ENCODE results near the gene ZBTB20.

ZBTB20 gene

DNA sequence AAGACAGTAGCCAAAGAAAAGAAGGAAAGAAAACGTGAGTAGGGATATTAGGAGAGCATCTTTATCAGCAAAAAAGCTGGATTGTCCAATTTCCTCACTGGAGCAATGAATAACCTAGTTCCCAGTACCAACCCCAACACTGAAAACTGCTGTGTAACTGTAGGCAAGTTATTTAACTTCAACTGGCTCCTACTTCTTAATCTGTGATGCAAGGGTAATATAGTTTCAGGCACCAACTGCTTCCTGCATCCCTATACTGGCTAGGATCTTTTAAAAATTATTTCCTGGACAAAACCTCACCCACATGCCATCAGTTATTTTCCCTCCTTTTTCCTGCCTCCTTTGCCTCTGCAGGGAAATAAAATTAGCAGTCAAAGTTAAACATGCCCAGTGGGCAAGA is 59.6 kb downstream of the ZBTB20 start:
- no peak for DNase-seq

DNA sequence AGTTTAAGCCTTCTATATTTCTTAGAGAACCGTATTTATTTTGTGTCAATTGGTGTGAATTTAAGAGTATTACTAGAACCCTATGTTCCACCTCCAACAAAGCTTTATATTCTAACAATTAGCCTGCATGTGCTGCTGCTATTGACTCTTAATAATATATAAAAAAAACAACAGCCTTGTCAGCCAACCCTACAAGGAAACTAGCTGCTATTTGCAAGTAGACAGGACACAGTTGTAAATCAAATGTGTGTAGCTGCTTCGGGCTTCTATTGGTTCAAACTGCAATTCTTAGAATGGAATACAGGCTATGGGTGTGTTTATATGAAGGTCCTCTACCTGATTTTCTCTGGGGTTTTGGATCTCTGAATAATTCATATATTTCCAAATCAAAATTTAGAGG is 60.7 kb downstream of the ZBTB20 start:
- no peak for DNase-seq

DNA sequence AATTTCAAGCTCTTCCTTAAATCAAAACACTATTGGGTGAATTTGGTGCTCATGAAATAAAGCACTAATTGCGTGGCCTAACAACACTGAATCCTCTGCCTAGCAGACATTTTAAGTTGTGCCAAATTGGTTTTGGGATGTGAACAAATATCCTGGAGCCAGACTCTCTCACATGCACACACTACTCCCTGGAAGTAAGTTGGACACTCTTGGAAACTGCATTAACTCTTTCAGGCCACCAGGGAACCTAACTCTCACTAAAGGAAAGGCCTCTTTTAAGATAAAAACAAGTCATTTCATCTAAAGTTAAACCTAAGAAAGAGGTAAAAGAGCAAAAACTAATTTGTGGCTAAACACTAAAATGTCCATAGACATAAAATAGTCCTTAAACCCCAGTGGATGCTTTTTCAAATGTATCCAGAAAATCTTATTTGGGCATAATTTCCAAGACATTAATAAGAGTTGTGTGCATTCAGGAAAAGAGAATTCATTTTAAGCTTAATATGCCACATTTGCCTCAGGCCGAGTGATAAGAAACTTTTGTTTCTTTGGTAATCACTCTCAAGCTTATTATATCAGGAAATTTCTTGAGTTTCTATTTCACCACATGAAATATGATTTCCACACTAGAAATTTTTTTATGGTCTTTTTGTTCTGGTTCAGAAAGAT is 61.8 kb downstream of the ZBTB20 start:
- DNase-seq: peak; percentile 51

DNA sequence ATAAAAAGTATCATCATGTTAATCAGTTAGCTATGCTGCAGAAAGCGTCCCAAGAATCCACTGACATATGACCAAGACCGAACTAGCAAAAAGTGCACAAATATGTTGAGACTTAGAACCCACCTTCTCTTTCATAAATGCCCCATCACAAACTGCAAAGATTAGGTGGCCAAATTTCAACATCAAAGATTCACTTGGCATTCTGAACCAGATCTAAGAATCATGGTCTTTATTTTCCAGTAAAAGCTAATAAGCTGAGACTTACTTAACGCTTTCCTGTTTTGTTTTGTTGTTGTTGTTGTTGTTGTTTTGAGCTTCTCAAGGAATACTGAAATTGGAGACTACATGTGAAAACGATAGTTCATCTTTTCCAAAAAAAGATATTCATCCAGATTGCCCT is 62.4 kb downstream of the ZBTB20 start:
- DNase-seq: no peak

DNA sequence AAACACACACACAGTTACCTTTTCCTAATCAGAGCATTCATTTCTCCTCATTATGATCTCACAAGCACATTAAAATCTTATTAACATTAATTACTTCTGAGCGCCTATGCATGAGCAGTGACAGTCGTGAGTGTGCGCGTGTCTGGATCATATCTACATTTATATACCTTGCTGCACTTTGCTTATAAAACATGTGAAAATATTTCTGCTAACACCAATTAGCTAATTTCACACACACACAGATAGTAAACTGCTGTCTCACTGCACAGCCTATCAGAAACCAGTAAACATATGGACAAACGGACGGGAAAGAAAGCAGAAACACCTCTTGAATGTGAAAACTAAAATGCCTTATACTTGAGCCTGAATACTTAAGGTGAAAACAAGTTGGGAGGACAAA is 64.8 kb downstream of the ZBTB20 start:
- DNase-seq: peak; percentile 44

DNA sequence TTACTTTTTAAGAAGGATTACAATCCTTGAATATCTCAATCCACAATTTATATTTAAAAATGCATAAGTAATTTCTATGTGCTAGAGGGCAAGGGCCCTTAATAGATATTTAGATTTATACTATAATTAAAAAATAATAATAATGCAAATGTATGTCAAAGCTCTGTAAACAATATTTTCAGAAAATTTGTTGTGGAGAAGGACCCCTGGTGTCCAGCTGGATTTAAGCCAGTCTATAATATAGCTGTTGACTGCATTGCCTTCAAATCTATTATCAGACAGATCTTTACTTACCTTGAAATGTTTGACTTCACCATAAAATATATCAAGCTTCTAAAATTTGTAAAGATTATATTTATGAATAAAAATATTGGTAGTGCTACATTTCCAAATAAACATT is 65.6 kb downstream of the ZBTB20 start:
- DNase-seq: no peak

DNA sequence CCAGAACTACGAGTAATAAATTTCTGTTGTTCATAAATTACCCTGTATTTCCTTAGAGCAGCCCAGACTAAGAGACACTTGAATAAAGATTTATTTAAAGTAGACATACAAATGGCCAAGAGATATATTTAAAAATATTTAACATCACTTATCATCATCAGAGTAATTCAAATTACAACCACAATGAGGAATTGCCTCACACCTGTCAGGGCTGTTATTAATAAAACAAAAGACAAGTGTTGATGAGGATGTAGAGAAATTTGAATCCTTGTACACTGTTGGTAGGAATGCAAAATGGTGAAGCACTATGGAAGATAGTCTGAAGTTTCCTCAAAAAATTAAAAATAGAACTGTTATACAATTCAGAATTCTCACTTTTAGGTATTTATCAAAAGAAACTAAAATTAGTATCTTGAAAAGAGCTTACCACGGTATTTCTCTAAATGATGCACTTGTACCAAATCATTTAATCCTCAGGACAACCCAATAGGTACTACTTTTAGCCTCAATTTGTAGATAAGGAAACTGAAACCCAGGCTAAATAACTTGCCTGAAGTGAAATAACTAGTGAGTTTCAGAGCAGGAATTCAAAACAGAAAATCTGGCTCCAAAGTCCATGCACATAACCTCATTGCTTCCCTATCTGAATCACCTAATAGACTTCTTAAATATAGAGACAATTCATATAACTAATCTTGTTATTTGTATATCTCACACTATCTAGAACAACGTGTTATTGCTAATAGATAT is 69.4 kb downstream of the ZBTB20 start:
- no peak for DNase-seq

DNA sequence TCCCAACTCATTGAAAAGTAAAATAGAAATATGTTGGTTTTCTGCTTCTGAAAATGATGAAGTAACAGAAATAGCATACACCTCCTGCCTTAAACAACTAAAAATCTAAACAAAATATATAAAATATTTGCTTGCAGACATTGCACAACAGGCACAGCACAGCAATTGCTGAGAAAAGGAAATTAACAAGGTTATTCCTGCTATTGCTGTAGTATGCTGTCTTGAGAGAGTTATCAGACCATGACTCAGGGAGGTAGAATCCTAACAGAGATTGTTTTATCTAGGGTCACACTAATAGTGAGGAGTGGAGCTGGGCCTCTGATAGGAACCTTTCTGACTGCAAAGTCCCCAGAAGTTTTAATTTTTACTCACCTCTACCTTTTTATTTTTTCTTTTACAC is 72.6 kb downstream of the ZBTB20 start:
- no peak for DNase-seq

DNA sequence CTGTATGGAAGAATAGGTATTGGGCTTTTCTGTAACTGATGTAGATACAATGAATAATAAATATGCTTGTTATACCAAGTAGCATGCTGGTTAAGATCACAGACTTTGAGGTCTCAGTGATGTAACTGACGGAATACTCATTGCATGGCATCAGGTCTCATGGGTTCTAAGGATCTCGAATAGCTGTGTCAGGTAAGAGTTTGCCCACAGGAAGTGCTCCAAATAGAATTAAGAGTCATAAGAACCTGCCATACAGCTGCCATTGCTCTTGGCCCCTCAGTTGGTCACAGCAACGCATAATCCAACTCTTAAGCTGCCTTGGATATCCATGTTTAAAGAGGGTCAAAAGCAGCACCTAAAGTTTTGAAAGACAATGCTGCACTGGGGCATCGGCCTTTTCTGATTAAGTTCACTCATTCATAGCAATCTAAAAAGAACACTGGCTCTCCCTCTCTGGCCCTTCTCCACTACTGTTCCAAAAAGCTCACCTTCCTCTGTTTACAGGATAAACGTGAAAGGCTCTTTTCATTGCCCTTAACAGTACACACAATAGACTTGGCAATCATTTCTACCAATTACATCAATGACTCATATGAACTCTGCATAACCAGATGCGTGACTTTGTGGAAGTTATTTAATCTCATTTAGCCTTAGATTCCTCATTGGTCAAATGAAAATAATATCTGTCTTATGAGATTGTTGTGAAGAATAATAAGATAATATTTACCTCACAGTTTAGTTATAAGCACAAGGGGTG is 74.6 kb downstream of the ZBTB20 start:
- no peak for DNase-seq

DNA sequence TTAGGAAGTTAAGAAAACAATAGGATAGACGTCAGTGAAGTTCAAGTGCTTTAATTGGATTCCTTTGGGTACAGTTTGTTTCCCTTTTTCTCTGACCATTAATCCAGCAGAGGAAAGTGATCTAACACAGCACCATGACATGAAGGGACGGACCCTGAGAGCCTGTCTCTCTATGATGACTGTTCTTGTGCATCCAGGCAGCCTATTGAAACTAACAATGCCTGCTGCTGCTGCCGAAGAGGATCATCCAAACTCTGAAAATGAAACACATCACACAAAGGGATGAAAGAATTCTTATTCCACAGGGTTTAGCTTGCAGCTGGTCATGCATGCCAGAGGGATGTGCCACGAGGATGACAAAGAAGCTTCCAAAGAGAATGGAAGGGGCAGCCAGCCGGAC is 75.5 kb downstream of the ZBTB20 start:
- no peak for DNase-seq

DNA sequence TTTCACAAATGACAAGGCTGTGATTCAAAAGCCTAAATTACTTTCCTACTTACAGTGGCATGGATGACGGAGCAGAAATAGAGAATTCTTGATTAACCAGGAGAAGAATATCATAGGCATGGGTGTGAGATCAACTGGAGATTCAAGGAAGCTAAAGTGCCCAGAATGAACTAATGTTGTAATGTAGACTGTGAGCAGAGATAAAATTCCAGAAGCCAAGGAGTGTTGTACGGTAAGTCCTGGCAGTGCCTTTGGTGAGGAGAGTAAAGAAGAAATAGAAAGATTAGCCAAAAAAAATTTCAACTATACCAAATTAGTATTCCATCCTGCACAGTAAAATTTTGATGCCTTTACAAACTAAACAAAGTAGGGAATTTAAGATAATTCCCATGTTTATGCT is 75.9 kb downstream of the ZBTB20 start:
- DNase-seq: no peak

DNA sequence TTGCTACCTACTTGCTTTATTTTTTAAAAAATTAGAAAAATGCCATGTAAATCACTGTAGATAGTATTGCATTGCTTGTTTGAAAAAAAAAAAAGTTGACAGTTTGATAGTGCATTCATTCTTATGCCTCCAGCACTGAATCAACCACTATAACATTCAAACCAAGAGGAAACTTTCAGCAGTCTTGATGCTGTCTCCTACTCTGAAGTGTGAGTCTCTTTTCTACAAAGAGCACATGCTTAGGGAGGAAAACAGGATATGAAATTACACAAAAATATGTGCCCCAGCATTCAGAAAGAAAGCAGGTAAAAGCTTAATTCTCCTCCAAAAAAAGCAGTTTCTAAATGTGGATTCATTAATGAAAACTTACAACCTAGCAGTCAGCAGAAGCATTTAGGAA is 78.3 kb downstream of the ZBTB20 start:
- no peak for DNase-seq

DNA sequence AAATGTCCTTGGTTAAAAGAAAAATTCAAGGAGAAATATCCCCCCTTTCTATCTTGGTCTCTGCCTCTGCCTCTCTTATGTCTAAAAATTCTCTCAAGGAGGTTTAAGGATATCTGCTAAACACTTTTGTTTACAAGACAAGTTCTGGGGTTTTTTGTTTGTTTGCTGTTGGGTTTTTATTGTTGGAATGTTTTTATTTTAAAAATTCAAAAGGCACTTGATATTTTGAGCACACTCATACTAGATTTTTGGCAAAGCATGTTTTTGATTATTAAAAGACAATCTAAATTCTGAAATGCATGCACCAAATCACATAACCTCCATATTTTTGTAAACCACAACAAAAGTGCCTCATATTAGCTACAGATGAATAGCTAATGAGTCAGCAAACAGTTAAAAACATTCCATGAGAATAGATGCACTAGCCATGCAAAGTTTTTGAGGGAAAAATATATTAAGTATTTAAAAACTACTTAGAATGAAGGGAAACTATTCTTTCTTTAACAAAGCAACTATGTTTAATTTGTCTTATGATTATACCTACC is 84.6 kb downstream of the ZBTB20 start:
- no peak for DNase-seq

DNA sequence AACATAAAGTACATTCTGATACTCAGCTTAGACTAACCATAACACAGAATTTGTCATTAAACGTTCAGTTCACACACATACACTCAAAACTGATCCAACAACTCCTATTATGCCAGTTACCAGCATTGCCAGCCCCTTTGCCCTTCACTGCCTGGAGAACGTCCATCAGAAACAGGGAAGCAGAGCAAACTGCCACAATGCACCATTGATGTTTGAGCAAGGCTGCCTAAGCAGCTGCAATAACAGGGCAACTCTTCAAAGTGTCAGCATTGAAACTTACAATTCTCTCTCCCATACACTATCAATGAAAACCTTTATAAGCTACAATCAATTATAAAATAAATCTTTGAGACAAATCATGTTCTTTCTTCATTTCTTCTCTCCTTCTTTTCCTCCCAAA is 85.1 kb downstream of the ZBTB20 start:
- DNase-seq: no peak

DNA sequence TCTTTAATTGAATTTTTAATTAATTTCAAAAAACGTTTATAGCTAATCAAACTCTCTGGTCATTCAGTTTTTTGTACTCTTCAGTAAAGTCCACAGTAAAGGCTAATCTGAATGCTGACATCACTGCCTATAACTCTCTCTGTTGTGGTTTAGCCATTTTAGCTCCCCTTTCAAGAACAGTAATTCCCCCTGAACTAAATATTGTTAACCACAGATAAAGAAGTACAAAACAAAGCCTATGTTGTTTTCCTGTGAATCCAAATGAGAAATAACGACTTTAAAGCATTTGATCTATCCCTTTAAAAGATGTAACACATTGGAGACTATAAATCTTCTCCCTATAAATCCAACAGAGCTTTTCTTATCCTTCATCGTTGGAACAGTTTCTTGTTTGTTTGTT is 94.2 kb downstream of the ZBTB20 start:
- DNase-seq: no peak

DNA sequence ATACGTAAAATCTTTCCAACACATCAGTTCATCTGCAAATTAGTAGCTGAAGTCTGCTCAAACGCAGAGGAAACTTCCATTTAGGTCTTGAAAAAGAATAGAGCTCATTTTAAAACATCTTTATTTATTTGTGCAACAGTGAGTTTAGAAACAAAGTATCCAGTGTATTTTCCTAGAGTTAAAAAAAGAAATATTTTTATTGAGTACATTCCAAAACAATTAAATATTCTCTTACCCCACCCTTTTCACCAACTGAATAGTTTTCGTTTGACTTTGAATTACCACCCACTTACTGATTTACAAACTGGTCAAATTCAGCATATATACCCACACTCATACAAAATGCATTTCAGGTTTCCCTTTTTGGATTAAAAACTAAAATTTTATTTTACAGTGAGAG is 104.7 kb downstream of the ZBTB20 start:
- DNase-seq: no peak

DNA sequence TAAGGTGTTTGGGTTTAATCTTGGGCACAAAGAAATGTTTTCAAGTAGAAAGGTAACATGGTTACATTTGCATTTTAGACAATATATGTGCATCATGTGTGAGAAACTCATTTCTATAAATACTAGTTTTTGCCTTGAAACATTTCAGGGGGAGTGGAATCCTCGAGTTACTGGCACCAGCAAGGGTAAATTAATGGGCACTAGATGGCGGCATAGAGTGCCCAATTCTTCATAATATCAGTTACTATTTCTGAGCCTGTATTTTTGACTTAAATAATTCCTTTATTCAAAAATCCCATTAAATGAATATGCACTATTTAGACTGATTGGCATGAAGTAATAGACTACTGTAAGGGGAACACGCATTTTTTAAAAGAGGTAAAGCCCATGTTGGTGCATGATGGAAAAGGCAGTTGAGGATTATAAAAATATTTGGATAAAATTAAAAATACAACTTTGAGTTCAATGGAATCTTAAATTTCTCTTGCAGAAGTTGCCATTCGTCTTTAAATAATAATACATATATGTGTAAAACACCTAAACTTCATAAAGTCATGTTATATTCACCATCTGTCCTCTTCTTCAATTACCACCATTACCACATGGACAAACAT is 106.3 kb downstream of the ZBTB20 start:
- peak; percentile 72 for DNase-seq

DNA sequence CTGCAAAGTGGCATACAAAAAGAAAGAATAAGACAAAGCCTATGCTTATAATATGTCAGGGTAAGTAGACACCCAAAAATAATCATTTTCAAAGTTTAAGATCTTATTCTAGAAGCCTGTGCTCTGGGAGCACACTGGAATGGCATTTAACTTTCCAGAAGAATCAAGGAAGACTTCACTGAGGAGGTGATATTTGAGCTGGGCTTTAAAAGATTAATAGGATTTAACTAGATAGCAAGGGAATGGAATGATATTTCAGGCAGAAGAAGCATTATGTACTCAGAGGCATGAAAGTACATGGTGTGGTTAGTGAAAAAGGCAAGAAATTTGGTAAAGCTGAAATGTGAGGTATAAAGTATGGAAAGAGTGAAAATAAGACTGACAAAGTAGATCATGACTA is 106.8 kb downstream of the ZBTB20 start:
- DNase-seq: no peak

DNA sequence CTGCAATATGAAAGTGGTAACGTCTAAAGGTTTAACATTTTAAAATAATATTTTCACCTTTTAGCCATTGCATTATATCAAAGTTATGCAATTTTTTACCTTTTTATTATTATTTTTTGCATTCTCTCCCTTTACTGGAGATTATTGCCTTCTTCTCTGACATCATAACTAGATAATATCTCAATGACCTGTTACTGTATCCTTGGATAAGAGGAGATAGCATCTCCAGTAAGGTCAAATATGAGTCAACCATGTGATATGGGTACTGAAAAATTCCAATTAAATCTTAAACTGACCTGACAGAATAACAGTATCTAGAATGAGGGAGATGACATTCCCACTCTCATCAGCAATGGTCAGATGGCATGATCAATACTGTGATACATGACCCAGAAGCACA is 108.3 kb downstream of the ZBTB20 start:
- DNase-seq: no peak

DNA sequence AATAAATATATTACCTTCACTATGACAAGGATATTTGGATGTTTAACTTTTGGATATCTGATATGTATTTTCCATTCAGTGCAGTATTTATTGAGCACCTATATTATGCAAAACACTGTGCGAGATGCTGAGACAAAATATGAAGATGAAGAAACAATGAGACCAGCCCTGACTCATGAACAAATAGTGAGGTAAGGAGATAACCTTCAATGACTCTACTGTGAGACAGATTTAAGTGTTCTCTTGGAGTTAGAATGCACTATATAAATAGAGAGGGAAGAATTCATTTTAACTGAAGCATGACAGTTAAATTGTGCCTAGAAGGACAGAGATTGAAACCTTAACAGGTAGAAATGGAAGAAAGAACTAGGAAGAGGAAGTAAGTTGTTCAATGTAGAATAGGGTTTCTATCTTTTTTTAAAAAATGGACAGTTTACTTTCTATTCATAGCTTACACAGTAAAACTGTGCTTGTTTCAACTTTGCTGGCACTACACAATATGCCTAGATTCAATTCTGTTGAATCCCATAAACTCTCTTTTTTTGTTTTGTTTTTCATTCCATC is 124.2 kb downstream of the ZBTB20 start:
- no peak for DNase-seq

DNA sequence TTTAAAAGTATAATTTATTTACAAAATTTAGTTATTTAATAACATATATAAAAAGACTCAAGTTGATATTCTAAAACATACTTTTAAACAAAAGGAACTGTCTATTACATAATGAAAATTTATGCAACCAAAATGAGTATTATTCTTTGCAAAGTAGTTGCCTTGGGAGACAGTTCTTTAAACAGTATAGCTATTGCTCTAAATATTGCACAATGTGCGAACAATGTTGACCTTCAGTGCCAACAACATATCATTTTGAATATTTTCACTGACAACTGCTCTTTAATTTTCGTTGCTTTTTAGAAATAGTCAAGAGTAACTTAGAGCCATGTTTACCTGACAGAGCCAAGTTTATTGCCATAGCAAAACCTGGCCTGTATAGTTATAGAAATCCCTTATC is 124.9 kb downstream of the ZBTB20 start:
- peak; percentile 20 for DNase-seq

DNA sequence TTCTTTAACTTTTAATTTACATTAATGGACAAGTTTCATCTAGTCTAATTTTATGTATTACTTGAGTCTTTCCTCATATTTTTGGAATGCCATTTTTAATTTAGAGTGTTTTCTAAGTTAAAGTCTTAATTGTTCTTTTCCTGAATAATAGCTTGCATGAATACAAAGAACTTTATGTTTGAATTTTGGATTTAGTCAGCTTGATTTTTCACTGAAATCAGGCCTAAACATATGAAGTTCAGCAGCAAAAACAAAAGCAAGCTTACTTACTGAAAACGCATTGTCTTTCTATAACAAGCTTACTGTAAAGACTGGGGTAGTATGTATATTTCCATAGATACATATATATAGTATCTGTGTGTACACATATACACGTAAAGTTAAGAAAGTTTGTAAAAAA is 126.0 kb downstream of the ZBTB20 start:
- DNase-seq: no peak

DNA sequence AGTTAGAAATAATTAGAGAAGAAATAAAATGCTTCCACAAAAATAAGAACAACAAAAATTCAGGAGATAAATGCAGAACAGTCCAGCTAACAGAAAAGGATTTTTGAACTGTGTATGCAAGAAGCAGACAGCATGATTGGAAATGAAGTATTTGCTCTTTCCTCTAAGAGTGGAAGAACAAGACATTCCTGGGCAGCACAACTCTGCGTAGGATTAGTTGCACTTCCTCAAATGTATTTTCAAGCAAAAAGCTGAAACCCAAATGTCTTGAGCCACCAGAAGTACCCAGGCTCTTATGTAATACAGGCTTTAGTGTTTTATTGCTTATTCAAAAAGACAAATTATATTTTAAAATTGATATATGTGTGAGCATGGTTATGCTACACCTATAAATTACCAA is 127.2 kb downstream of the ZBTB20 start:
- DNase-seq: peak; percentile 64
